ENCODE data around the gene TDRD3.

DNA sequence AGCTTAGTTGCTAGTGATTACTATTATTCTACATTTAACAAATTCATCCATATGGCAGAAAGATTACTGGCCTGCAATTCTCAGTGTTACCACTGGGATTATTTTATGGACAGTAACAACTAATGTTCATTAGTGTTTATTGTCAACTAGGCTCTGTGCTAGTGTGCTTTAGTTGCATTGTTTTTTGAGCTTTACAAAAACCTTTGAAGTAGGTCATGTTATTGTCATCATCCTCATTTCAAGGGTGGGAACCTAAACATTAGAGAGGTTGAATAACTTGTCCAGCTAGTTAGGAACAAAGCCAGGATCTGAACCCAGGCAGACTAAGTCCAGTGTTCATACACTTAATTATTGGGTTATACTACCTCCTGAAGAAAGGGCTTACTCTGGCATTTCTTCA is 27.8 kb upstream of the TDRD3 start:
- TF ChIP-seq, protein P1, sequence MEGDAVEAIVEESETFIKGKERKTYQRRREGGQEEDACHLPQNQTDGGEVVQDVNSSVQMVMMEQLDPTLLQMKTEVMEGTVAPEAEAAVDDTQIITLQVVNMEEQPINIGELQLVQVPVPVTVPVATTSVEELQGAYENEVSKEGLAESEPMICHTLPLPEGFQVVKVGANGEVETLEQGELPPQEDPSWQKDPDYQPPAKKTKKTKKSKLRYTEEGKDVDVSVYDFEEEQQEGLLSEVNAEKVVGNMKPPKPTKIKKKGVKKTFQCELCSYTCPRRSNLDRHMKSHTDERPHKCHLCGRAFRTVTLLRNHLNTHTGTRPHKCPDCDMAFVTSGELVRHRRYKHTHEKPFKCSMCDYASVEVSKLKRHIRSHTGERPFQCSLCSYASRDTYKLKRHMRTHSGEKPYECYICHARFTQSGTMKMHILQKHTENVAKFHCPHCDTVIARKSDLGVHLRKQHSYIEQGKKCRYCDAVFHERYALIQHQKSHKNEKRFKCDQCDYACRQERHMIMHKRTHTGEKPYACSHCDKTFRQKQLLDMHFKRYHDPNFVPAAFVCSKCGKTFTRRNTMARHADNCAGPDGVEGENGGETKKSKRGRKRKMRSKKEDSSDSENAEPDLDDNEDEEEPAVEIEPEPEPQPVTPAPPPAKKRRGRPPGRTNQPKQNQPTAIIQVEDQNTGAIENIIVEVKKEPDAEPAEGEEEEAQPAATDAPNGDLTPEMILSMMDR (IDR thresholded peaks at IDR 0.05; ENCODE audit: low read length): peak; percentile 48; the same call in 1 of the 2 replicates
- TF ChIP-seq EZH2 (IDR thresholded peaks at IDR 0.05; ENCODE audit: borderline replicate concordance, low read length): no peak

Measured in OCI-LY1 (cell line).